HG02970 (cell line): ENCODE data around the gene HPS5.

Experiments used
- ATAC-seq: cut with Tn5 transposase; IDR thresholded peaks from one replicate; pipeline ENCODE4 v1.9.1; 2021; ENCODE audit warnings: mild to moderate bottlenecking, moderate library complexity, moderate number of reproducible peaks; ENCODE audit not compliant: unreplicated experiment, low FRiP score

Gene HPS5

DNA sequence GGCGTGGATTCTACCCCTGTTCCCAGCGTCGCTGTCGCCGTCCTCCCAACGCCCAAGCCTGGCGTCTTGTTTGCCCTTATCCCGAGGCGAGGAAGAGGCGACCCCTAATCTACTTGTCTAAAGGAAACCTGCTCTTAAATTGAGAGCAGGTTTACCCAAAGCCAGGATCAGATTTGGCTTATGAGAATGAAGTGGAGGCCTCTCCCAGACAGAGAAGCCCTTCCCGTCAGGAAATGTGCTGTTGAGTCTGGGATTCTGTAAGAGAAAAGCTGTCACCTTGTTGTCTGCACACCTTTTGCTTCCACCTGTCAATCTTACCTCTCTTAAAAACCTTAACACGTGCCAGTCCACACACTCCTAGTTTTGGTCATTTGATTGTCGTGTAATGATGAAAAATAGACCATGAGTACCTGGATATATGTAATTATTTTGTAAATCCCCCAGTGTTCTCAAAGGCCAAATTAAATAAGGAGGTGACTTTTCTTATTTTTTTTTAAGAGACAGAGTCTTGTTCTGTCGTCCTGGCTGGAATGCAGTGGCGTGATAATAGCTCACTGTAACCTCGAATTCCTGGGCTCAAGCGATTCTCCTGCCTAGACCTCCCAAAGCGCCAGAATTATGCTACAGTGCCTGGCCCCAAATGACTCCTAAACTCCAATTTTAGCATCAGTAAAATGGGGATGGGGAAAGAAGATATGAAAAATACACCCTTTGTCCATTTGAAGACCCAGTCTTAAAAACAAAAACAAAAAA lies 1.1 kb upstream of the HPS5 start:
- no peak for ATAC-seq

DNA sequence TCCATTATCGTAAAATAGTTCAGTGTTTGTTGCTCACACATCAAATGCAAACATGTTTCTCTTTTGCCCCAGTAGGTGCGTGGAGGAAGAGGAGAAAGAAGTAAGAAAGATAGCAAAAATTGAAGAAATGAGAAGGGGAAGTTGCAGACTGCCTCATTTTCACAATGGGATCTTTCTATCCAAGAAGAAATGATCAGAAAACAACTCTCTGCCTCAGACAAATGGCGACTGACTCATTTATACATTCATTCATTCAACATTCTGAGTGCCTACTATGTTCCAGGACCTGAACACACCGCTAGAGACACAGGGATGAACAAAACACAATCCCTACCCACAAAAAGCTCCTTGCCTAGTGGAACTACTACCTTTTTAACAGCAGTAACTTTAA lies 367 bp downstream of the HPS5 start:
- peak; percentile 8 for ATAC-seq

DNA sequence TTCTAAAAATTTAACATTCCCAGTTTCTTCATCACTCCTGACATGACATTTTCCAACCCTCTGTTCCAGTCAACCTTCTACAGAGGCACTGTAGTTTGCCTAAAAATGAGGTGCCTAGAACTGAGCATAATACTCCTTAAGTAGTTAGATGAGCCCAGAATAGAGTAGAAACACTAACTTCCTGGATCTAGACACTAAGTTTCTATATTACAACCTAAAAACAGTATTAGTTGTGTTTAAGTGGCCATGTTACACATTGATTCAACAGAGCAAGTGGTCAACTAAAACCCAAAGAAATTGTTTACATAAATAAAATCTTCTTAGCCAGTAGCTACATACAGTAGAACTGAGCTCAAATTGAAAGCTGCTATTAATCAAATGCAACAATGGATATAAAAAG lies 1.3 kb downstream of the HPS5 start:
- ATAC-seq = no peak

DNA sequence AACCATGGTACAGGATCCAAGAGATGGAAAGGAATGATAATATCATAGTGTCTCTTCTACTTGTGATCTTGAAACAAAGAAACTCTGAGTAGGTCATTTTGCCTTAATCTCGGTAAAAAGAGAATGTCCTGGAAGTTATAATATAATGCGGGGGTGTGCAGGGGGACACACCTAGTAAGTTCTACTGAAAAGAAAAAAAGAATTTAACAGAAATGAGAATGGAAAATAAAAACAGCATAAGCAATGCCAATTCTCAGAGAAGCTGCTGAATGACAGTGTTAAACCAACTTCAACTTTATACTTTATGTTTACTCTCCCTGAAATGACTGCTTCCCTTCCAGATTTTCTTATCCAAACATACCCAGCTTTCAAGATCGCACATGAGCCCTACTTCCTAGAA lies 2.0 kb downstream of the HPS5 start:
- ATAC-seq = no peak

DNA sequence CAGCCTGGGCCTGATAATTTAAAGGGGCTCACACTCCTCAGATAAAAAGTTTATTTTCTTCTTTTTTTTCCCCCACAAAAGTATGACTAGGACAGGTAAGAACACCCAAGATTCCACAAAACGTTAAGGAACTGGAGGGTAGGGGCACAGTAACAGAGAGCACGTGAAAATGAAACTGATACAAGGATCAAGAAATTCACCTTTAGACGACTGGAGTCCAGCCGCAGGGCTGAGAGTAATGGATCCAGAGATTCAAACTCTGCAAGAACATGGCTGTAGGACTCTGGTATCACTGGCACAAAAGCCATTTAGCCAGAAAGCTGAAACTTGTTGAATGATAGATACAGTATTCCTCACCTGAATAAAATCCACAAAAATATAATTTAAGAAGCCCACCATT lies 4.4 kb downstream of the HPS5 start:
- no peak for ATAC-seq

DNA sequence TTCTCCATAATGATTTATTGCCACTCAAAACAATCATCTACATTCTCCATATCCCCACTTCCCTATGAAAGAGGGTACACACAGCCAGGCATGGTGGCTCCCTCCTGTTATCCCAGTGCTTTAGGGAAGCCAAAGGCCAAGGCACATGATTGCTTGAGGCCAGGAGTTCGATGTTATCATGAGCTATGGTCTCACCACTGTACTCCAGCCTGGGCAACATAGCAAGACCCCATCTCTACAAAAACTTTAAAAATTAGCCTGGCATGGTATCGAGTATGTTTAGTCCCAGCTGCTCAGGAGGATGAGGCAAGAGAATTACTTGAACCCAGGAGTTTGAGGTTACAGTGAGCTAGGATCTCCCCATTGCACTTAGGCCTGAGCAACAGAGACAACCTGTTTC lies 6.0 kb downstream of the HPS5 start:
- no peak for ATAC-seq

DNA sequence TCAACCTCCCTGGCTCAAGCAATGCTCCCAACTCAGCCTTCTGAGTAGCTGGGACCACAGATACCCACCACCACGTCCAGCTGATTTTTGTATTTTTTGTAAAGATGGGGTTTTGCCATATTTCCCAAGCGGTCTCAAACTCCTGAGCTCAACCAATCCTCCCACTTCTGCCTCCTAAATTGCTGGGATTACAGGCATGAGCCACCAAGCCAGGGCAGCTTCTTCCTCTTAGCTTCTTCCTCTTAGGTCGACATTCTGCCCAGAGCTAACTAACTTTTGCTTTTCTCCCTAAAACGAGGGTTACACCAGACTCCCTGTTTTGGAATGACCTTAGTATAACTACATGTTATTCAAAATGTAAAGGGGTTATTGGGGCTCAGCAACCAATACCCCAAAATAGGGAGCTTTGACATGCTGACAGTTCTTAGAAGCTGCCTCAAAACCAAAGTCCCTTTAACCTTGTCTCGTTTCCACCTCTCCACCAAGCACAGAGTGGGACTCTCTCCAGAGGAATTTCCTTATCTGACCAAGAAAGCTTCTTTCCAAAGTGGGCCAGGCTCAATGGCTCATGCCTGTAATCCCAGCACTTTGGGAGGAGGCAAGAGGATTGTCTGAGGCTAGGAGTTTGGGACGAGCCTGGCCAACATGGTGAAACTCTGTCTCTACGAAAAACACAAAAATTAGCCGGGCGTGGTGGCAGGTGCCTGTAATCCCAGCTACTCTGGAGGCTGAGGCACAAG lies 7.0 kb downstream of the HPS5 start:
- ATAC-seq = no peak

DNA sequence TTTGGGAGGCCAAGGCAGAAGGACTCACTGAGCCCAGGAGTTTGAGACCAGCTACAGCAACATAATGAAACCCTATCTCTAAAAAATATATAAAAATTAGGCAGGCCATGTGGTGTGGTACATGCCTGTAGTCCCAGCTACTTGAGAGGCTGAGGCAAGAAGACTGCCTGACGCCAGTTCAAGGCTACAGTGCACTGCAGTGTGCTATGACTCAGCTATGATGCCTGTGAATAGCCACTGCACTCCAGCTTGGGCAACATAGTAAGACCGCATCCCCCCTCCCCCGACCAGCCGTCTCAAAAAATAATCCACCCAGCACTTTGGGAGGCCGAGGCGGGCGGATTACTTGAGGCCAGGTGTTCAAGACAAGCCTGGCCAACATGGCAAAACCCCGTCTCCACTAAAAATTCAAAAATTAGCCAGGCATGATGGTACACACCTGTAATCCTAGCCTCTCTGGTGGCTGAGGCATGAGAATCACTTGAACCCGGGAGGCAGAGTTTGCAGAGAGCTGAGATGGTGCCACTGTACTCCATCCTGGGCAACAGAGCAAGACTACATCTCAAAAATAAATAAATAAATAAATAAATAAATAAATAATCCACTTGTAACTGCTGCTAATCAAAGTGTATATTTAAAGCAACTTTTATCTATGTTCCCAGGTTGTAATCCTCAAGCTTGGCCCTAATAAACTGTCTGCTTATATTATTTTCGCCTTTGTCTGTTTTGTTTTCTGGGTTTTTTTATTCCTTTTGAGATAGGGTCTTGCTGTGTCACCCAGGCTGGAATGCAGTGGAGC lies 7.8 kb downstream of the HPS5 start:
- no peak for ATAC-seq

DNA sequence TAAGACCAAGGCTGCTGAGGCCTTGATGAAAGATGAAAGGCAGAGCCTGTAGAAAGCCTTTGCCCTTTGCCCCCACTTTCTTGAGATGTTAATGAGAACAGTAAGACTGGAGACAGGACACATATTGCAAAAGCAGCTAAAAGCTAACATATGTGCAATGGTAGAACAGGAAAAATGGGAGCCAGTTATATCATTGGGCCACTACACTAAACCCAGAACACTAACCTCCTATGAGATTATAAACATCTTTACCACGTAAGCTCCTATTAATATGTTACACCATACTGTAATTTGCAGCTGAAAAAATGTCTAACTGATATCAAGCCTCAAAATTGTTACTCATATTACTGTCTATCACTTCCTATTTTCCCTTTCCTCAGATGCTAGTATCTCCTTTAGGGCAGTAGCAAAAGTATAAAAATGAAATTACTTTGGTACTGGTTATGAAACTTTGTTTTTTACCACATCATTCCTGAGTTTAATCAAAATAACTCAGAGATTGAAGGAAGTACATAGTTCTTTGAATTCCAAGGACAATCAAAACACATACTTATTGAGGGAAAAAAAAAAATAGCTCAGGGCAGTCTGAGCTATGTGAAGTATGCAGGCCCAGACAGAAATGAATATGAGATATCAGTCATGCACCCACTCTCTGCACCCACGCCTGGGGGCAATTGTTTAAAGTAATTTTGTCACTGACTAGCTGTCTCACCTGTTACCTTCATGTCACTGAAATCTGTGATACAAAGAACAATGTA lies 9.1 kb downstream of the HPS5 start:
- ATAC-seq = no peak

DNA sequence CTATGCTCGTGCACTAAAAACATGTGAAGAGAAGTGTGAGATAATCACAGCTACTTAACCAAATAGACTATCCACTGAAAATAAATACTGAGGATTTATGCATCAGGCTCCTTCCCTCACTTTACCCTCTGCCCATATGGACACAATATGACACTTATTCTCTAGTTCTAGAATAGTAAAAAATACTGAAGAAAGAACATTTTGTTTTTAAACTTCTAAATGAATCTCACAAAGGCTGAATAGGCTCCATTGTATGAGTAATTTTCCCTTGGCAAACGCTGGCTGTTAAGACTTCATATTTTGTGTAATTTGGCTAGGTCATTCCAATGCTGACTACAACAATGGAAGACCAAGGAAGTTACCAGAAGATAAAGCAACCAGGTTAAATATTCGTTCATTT lies 9.9 kb downstream of the HPS5 start:
- ATAC-seq = no peak

DNA sequence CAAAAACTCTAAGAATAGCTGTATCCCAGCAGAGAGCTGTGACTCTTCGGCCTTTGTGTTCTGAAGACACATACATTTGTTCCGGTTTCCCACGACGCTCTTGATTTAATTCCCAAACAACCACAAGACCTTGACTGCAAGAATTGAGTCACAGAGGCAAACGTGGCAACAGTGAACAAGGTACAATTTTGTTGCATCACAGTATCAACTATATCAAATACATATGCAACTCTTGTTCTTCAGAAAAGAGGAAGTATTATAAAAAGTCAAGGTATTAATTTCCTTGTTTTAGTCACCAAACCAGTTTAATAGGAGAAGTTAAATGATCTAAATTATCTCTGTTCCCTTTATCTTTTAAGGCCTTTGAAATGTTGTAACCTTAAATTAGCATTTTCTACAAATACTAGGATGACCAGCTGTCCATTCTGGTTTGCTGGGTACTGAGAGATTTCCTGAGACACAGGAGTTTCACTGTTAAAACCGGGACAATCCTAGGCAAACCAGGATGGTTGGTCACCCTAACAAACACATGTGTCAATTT lies 11.1 kb downstream of the HPS5 start:
- ATAC-seq = no peak

DNA sequence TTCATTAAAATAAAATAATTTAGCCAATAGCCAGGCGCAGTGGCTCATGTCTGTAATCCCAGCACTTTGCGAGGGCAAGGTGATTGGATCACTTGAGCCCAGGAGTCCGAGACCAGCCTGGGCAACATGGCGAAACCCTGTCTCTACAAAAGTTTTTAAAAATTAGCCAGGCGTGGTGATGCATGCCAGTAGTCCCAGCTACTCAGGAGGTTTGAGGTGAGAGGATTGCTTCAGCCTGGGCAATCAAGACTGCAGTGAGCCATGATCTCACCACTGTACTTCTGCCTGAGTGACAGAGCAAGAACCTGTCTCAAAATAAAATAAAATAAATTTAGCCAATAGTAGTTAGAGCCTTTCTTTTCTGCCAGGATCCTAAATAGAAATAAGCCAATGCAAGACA lies 12.2 kb downstream of the HPS5 start:
- no peak for ATAC-seq

DNA sequence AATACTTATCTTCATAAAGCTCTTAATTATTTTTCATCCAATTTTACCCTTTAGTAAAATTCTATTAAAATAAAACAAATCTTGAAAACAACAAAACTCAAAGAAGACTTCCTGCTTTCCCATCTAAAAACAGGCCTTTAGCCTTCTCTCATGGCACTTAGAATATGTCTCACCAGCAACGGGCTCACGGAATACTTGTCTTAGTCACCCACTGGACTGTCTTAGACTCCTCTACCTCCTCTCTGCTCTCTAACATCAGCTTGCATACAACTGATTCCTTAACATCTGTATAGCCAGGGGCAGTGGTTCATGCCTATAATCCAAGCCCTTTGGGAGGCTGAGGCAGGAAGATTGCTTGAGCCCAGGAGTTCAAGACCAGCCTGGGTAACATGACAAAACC lies 13.7 kb downstream of the HPS5 start:
- no peak for ATAC-seq

DNA sequence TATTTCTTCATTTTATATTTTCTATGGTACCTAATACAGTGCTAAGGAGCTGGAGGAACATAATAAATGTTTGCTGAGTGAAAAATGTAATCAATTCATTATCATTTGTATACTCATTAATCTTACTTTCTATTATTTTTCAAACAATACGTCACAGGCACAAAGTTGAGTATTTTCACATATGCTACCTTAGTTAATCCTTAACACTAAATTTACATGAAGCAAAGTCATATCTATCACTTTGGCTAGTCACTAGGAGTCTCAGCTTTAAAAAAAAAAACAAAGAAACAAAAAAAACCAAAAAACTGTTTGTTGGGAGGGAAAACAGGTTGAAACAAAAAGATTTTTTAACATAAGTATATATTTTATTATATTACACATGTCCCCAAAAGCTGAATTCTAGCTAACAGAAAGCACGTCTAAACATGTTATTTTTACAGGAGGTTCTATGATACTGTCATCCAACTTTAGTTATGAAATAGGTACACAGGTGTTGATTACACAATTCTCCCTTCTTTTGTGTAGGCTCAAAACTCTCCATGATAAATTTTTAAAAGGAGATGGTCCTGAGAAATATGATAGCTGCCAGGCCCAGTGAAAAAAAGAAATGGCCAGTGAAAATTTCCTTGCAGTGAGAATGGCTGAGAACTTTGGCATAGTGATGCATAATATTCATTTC lies 14.3 kb downstream of the HPS5 start:
- no peak for ATAC-seq

DNA sequence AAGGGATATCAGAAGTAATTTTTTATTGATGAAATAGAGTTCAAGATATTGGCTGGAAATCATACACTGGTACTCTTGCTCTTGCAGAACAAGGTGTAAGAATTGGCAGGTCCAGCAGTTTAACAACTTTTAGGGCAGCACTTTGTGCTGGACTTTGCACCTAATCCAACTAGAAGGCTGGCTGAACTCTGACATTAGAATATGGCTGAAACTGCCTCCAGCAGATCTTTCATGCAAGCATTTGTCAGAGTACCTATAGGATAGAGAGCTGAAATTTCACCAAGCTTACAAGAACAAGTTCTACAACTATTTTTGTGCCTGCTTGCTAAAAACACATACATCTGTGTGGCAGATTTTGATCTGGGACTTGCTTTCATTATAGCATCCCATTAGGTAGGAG lies 17.2 kb downstream of the HPS5 start:
- no peak for ATAC-seq

DNA sequence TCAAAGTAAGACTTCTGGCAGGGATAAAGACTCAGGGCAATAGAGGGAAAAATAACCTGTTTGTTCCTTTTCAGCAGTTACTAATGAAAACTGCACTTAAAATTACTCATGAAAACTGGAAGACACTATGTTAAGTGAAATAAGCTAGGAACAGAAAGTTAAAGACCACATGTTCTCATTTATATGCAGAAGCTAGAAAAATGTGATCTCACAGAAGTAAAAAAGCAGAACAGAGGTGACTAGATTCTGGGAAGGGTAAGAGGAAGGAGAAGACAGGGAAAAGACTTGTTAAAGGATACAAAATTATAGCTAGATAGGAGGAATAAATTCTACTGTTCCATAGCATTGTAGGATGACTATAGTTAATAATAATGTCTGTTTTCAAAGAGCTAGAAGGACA lies 22.2 kb downstream of the HPS5 start:
- no peak for ATAC-seq

DNA sequence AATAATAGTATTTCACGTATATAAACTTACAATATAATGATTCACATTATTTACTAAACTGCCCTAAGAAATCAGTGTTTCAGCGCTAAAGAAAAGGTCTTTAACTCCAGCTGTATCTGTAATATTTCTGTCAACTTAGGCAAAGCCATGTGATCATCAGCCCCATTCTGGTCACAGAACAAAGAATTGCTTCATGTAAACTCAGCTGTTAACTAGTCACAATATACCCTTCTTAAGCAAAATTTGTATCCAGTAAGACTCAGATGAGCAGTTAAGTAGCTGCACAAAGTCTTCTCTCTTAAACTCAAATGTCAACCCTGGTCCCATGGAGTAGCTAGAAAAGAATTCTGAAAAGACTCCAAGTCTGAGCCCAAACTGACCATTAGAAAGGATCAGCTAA lies 26.6 kb downstream of the HPS5 start:
- no peak for ATAC-seq

DNA sequence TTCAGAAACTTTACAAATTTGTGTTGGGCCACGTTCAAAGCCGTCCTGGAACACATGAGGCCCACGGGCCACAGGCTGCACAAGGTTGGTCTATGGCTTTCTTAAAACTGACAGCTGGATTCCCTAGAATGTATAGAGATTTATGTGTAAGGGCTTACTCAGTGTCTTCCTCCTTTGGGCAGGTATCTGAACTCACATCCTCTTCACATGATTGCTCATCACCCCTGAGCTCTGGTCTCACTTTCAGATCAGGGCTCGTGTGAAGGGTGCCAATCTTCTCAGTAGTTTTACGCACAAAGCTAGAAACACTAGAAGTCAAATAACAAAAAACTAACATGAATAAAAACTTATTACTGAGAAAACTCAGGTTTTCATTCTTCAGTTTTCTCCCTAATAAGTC lies 27.1 kb downstream of the HPS5 start:
- ATAC-seq = no peak

DNA sequence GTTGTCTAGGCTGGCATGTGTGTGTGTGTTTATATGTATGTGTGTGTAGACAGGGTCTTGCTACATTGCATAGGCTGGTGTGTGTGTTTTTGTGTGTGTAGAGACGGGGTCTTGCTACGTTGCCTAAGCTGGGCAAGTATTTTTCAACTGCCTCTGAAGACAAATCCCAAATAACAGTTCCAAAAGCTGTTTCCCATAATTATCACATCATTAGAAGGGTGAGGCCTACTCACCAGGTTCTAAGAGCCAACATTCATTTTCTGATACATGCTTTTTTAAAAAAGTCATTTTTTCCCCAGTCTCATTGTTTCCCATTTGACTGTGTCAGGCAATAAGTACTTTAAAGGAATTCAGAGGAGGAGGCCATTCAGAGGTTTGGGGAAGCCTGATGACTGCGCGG lies 33.0 kb downstream of the HPS5 start:
- ATAC-seq = no peak

DNA sequence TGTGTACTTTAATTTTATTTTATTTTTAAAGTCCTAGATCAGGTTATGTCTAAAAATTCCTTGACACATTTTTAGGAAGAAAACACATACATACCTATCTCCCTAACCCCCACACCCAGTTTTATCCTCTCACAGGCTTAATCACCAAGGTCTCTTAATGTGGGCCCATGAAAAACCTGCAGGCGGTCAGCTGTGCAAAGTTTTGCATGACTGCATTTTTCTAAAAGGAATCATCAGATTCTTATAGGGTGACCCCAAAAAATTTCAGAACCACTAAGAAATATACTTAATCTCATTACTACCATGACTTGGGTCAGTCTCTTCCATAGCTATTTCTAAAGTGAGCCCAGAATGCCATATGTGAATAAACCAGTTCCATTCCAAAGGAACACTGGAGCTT lies 36.1 kb downstream of the HPS5 start:
- ATAC-seq = no peak
